HUES48 (cell line): ENCODE measurements around the gene RPS6KA2.
"Not testable (repeated sequence)": the region's sequence is repeated elsewhere in the genome, so short reads cannot be mapped to it uniquely, and the experiment has no call there.

Source experiments
- H3K27ac ChIP-seq: one replicate; pipeline ENCODE4 v1.7.0; 2013; ENCODE audit warnings: low read depth, low read length, inconsistent platforms
- H3K27me3 ChIP-seq: 2 replicates; pipeline ENCODE4 v1.6.1; 2013; ENCODE audit warnings: mild to moderate bottlenecking, low read length; ENCODE audit not compliant: control insufficient read depth, insufficient read depth
- H3K36me3 ChIP-seq: 2 replicates; pipeline ENCODE4 v1.6.1; 2013; ENCODE audit warnings: low read length; ENCODE audit not compliant: control insufficient read depth, insufficient read depth
- H3K4me1 ChIP-seq: 2 replicates; pipeline ENCODE4 v1.6.1; 2013; ENCODE audit warnings: mild to moderate bottlenecking, low read length; ENCODE audit not compliant: control insufficient read depth, insufficient read depth
- H3K4me3 ChIP-seq: 2 replicates; pipeline ENCODE4 v1.5.1; 2013; ENCODE audit warnings: mild to moderate bottlenecking, low read depth, low read length
- H3K9ac ChIP-seq: 2 replicates; pipeline ENCODE4 v1.6.1; 2013; ENCODE audit warnings: mild to moderate bottlenecking, low read depth, low read length, moderate library complexity
- H3K9me3 ChIP-seq: 2 replicates; pipeline ENCODE4 v1.6.1; 2013; ENCODE audit warnings: low read length; ENCODE audit not compliant: control insufficient read depth, insufficient read depth

RPS6KA2 gene

DNA sequence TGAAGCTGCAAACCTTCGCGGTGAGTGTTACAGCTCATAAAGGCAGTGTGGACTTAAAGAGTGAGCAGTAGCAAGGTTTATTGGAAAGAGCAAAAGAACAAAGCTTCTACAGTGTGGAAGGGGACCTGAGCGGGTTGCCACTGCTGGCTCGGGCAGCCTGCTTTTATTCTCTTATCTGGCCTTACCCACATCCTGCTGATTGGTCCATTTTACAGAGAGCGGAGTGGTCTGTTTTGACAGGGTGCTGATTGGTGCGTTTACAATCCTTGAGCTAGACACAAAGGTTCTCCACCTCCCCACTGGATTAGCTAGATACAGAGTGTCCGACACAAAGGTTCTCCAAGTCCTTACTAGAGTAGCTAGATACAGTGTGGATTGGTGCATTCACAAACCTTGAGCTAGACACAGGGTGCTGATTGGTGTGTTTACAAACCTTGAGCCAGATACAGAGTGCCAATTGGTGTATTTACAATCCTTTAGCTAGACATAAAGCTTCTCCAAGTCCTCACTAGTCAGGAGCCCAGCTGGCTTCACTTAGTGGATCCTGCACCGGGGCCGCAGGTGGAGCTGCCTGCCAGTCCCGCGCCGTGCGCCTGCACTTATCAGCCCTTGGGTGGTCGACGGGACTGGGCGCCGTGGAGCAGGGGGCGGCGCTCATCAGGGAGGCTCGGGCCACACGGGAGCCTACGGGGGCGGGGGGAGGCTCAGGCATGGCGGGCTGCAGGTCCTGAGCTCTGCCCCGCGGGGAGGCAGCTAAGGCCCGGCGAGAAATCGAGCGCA lies 234.1 kb downstream of the RPS6KA2 start:
- H3K27ac ChIP-seq, H3K36me3 ChIP-seq, H3K9me3 ChIP-seq, H3K27me3 ChIP-seq, H3K4me3 ChIP-seq, H3K9ac ChIP-seq: not testable (repeated sequence)
- H3K4me1 ChIP-seq = peaks cover 10% of the 10 kb centered on the region

GRCh38 chr6:166389119-166389518 lies 237.9 kb downstream of the RPS6KA2 start:
- Histone ChIP-seq H3K36me3 (no peaks in the 10 kb centered on the region), H3K9ac (no peak overlapping the region), H3K27ac (no peak overlapping the region), H3K4me1 (peaks cover 10% of the 10 kb centered on the region), H3K27me3 (no peaks in the 10 kb centered on the region), H3K4me3 (no peak overlapping the region), H3K9me3 (no peaks in the 10 kb centered on the region)

DNA sequence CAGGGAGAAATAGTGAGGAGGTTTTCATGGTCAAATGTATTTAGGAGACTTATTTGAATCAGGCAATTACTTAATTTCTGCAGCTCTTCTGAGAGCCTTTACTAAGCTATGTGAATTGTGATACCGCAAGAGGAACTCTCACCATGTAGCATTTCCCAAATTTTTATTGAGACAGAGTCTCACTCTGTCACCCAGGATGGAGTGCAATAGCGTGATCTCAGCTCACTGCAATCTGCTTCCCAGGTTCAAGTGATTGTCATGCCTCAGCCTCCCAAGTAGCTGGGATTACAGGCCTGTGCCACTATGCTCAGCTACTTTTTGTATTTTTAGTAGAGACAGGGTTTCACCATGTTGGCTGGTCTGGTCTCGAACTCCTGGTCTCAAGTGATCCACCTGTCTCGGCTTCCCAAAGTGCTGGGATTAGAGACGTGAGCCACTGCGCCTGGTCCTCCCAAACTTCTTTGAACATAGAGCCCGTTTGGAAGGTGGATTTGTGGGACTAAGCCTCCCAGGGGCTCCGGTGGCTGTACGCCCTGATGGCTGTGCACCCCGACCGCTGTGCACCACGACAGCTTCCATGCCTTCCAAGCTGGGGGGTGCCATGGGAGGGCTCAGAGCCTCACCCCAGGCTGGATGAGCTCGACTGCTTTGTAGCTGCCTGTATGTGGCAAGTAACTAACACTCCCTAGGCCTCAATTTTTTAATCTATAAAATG lies 238.6 kb downstream of the RPS6KA2 start:
- peaks cover 10% of the 10 kb centered on the region for H3K4me1 ChIP-seq
- H3K9me3 ChIP-seq = no peaks in the 10 kb centered on the region

GRCh38 chr6:166387642-166388289 lies 239.3 kb downstream of the RPS6KA2 start:
- no peak overlapping the region for H3K9ac ChIP-seq
- H3K27me3 ChIP-seq = no peaks in the 10 kb centered on the region
- no peaks in the 10 kb centered on the region for H3K9me3 ChIP-seq
- no peaks in the 10 kb centered on the region for H3K36me3 ChIP-seq
- H3K4me1 ChIP-seq = peaks cover 10% of the 10 kb centered on the region
- H3K4me3 ChIP-seq = no peak overlapping the region
- H3K27ac ChIP-seq = peak overlapping the region; percentile 37

More for the DNA sequence above, 238.6 kb downstream of the RPS6KA2 start:
- Histone ChIP-seq H3K36me3 (no peaks in the 10 kb centered on the region), H3K9ac (no peak overlapping the region), H3K27ac (no peak overlapping the region), H3K4me3 (no peak overlapping the region), H3K27me3 (no peaks in the 10 kb centered on the region)

DNA sequence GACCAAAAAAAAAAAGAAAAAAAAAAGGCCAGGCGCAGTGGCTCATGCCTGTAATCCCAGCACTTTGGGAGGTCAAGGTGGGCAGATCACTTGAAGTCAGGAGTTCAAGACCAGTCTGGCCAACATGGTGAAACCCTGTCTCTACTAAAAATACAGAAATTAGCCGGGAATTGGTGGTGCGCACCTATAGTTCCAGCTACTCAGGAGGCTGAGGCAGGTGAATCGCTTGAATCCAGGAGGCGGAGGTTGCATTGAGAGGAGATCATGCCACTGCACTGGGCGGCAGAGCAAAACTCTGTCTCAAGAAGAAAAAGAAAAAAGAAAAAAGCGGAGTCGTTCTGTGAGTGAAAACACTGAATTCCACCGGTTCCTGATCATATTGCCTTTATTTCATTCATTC lies 240.0 kb downstream of the RPS6KA2 start:
- H3K27ac ChIP-seq = not testable (repeated sequence)
- peaks cover 10% of the 10 kb centered on the region for H3K4me1 ChIP-seq

DNA sequence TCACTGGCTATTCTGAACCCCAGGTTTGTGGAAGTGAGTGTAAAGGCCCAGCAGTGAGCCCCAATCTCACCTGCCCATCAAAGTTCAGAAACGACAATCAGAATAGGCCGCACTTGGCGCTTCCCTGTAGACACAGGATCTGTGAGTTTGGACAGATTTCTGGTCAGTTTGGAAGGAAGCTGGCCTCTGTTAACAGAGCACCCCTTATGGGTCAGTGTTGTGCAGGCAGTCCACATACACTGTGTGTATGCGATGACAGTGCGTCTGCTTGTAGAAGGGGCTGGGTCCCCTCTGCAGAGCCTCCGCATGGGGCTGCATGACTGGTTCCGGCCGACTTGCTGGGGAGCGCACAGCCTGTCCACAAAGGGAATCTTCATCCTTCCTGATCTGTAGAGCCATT lies 240.9 kb downstream of the RPS6KA2 start:
- Histone ChIP-seq H3K27ac (no peak overlapping the region), H3K27me3 (no peaks in the 10 kb centered on the region; the same call in 1 of the 2 replicates), H3K36me3 (no peaks in the 10 kb centered on the region), H3K4me3 (no peak overlapping the region), H3K4me1 (peaks cover 15% of the 10 kb centered on the region), H3K9ac (no peak overlapping the region), H3K9me3 (no peaks in the 10 kb centered on the region)

More for the DNA sequence above, 240.0 kb downstream of the RPS6KA2 start:
- not testable (repeated sequence) for H3K27me3 ChIP-seq, H3K9me3 ChIP-seq, H3K9ac ChIP-seq, H3K4me3 ChIP-seq, H3K36me3 ChIP-seq

- peak overlapping the region; percentile 81 for H3K4me3 ChIP-seq
- H3K9ac ChIP-seq = peak overlapping the region; percentile 83
- H3K36me3 ChIP-seq, H3K9me3 ChIP-seq, H3K27me3 ChIP-seq, H3K4me1 ChIP-seq: not testable (repeated sequence)
- peak overlapping the region; percentile 86 for H3K27ac ChIP-seq
These were observed 243.2 kb downstream of the RPS6KA2 start for GRCh38 chr6:166383802-166384363.

GRCh38 chr6:166382933-166383801 lies 243.9 kb downstream of the RPS6KA2 start, which contains the start of gene MPC1:
Gene MPC1, minus strand, starts transcription at chr6:166382940. Its CDS starts 64 bp downstream, at chr6:166382876.
- H3K27me3 ChIP-seq = no peaks in the 10 kb centered on the region; the same call in 1 of the 2 replicates
- H3K9ac ChIP-seq = peak within 1 kb of the TSS; percentile 83
- H3K4me1 ChIP-seq = 0 out of 2 replicates have a peak, but pooled peaks cover 4% of the 10 kb centered on the region
- peak within 1 kb of the TSS; percentile 86 for H3K27ac ChIP-seq
- no peaks in the 10 kb centered on the region for H3K9me3 ChIP-seq
- no peaks in the 10 kb centered on the region for H3K36me3 ChIP-seq
- peak within 1 kb of the TSS; percentile 81 for H3K4me3 ChIP-seq

DNA sequence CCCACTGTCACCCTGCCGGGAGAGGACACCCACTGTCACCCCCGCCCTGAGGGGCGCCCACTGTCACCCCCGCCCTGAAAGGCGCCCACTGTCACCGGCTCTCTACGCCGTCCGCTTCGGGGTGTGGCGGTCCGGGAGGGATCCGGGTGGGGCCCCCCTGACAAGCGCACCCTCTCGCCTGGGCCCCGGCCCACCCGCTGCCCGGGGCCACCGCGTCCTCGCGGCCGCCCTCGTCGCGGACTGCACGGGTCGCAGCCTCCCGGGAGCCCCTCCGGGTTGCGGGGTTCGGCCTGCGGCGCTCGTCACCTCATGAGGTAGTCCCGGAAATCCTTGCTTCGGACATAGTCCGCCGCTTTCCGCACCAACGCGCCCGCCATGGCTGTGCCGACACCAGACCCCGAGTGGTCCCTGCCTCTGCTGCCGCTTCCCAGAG lies 244.5 kb downstream of the RPS6KA2 start:
- Histone ChIP-seq H3K27me3 (no peaks in the 10 kb centered on the region; the same call in 1 of the 2 replicates), H3K36me3 (no peaks in the 10 kb centered on the region), H3K9me3 (no peaks in the 10 kb centered on the region), H3K9ac (no peak overlapping the region), H3K27ac (no peak overlapping the region), H3K4me3 (peak overlapping the region; percentile 81), H3K4me1 (0 out of 2 replicates have a peak, but pooled peaks cover 4% of the 10 kb centered on the region)
